ENCODE results near the gene SORT1.
"Not testable (repeated sequence)": the region's sequence is repeated elsewhere in the genome, so short reads cannot be mapped to it uniquely, and the experiment has no call there.

Gene SORT1

DNA sequence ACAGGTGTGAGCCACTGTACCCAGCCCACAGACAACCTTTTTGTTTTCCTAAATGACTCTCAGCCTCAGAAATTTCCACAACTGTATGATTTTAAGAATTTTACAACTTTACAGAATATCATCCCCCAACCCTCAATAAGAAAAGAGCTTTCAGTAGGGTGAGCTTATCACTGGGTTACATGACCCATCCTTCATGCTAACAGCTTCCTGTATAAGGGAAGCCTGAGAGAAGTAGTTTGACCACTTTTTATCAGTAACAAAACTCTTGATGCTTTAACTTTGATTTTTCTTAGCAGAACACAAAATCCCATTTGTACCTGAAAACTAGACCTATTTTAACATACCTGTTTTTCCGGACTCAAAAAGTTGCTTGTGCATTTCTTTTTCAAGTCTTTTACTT is 81.2 kb downstream of the SORT1 start:
- H3K4me3 Mint-ChIP-seq, result no peak overlapping the region
- DNase-seq, result no peak
- CTCF ChIA-PET, result interaction anchor here (0.7 to 0.8 kb wide), 2 partner anchors 39 to 82 kb away, joined by 3 read pairs; partner anchors contain the start of gene SORT1
- H3K9me3 Mint-ChIP-seq, result no peaks in the 10 kb centered on the region
- H3K27me3 Mint-ChIP-seq, result peaks cover 35% of the 10 kb centered on the region
- H3K4me1 Mint-ChIP-seq, result no peaks in the 10 kb centered on the region
- H3K36me3 Mint-ChIP-seq, result no peaks in the 10 kb centered on the region
- no peak overlapping the region for H3K27ac Mint-ChIP-seq

DNA sequence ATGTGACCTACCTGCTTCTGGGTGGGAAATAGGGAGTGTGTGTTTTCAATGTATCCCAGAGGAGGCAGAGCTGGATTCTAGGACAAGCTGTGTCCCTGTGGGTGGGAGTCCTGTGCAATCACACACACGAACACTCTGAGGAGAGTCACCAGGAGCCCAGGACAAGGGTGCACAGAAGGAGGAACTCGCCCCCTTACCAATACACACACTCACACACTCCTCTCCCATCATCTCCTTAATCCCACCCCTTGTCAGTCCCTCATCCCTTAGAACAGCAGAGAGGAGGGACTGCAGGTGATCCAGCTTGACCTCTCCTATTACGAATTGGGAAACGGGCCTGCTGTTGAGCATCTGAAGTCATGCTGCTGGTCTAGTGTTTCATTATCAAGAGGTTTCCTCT is 82.4 kb downstream of the SORT1 start:
- no peak for DNase-seq
- Mint-ChIP-seq H3K9me3 (no peaks in the 10 kb centered on the region), H3K27ac (no peak overlapping the region), H3K27me3 (peaks cover 39% of the 10 kb centered on the region), H3K4me3 (no peak overlapping the region), H3K4me1 (no peaks in the 10 kb centered on the region), H3K36me3 (no peaks in the 10 kb centered on the region)
- CTCF ChIA-PET, result interaction anchor here (0.7 to 1.4 kb wide), 2 partner anchors 84 to 325 kb away, joined by 4 read pairs; no protein-coding TSS in a partner anchor

DNA sequence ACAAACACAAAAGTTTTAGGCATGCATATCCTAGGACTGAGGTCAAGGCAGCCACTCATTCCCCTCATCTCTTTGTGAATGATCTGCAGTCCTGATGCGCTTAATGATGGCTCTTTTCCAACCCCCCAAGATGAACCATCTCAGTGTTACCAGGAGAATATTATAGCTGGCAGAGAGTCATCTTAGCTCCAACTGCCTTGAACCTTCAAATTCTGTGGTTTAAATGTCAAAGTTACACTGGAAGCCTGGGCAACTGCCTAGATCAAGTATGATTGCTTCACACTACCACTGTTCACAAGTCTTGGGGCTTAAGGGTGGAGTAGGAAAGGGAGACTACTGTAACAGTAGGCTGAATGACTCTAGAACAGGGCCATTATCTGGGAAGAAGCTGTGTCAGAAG is 82.9 kb downstream of the SORT1 start:
- no peak for DNase-seq
- no peaks in the 10 kb centered on the region for H3K4me1 Mint-ChIP-seq
- H3K4me3 Mint-ChIP-seq, result no peak overlapping the region
- CTCF ChIA-PET, result interaction anchor here (1.4 kb wide), 1 partner anchor 84 kb away, joined by 4 read pairs; no protein-coding TSS in a partner anchor
- peaks cover 41% of the 10 kb centered on the region for H3K27me3 Mint-ChIP-seq
- H3K27ac Mint-ChIP-seq, result no peak overlapping the region
- H3K9me3 Mint-ChIP-seq, result no peaks in the 10 kb centered on the region
- H3K36me3 Mint-ChIP-seq, result no peaks in the 10 kb centered on the region

GRCh38 chr1:109312978-109313775 is 84.5 kb downstream of the SORT1 start:
- DNase-seq, result no peak
- CTCF ChIA-PET, result no interaction called here
- peak overlapping the region; percentile 30 for H3K27ac Mint-ChIP-seq
- no peaks in the 10 kb centered on the region for H3K9me3 Mint-ChIP-seq
- no peaks in the 10 kb centered on the region for H3K4me1 Mint-ChIP-seq
- H3K4me3 Mint-ChIP-seq, result no peak overlapping the region
- H3K36me3 Mint-ChIP-seq, result no peaks in the 10 kb centered on the region
- peaks cover 46% of the 10 kb centered on the region for H3K27me3 Mint-ChIP-seq

- CTCF ChIA-PET, result no interaction called here
- no peaks in the 10 kb centered on the region for H3K4me1 Mint-ChIP-seq
- no peak overlapping the region for H3K27ac Mint-ChIP-seq
- no peaks in the 10 kb centered on the region for H3K36me3 Mint-ChIP-seq
- no peaks in the 10 kb centered on the region for H3K9me3 Mint-ChIP-seq
- no peak for DNase-seq
- H3K27me3 Mint-ChIP-seq, result peaks cover 48% of the 10 kb centered on the region
- no peak overlapping the region for H3K4me3 Mint-ChIP-seq
Measured at GRCh38 chr1:109312246-109312645, 85.5 kb downstream of the SORT1 start.

- Mint-ChIP-seq H3K4me3 (no peak overlapping the region), H3K4me1 (no peaks in the 10 kb centered on the region), H3K36me3 (no peaks in the 10 kb centered on the region), H3K9me3 (no peaks in the 10 kb centered on the region), H3K27ac (no peak overlapping the region), H3K27me3 (peaks cover 54% of the 10 kb centered on the region)
- no peak for DNase-seq
- CTCF ChIA-PET, result no interaction called here
Measured at GRCh38 chr1:109309347-109309746, 88.4 kb downstream of the SORT1 start.

DNA sequence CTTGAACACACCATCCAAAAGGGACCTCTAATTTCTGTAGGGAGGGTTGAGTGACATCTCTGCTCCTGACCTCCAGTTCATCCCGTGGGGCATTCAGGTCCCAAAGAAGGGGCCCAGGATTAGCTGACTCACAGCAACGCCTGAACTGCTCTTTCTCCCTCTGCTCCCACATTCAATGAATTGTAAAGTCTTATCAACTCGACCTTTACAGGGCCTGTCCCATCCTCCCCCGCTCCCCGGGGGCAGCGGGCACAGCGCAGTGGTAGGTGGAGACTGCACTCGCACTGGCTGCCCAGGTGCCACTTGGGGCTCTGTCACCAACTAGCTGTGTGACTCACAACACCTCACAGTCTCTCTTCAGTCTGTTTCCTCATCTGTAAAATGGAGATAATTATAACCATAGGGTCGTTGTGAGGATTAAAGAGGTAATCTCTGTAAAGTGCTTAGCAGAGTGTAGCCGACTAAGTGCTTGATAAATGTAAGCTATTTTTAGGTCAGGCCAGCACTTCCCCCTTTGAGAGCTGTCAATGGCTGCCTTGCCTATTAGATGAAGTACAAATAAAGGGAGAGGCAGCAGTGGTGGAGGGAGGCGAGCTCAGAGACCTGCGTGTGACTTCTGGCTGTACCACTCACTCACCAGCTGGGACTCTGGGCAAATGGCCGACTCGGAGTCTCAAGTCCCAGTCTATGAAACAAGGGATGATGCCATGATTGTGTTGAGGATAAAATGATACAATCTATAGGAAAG is 90.3 kb downstream of the SORT1 start:
- H3K36me3 Mint-ChIP-seq, result no peaks in the 10 kb centered on the region
- H3K9me3 Mint-ChIP-seq, result no peaks in the 10 kb centered on the region
- no peak overlapping the region for H3K4me3 Mint-ChIP-seq
- no peak overlapping the region for H3K27ac Mint-ChIP-seq
- CTCF ChIA-PET, result interaction anchor here (1.0 to 1.1 kb wide), 2 partner anchors 24 to 91 kb away, joined by 3 to 5 read pairs; partner anchors contain the start of gene PSRC1
- peaks cover 38% of the 10 kb centered on the region for H3K27me3 Mint-ChIP-seq
- H3K4me1 Mint-ChIP-seq, result no peaks in the 10 kb centered on the region
- DNase-seq, result no peak

DNA sequence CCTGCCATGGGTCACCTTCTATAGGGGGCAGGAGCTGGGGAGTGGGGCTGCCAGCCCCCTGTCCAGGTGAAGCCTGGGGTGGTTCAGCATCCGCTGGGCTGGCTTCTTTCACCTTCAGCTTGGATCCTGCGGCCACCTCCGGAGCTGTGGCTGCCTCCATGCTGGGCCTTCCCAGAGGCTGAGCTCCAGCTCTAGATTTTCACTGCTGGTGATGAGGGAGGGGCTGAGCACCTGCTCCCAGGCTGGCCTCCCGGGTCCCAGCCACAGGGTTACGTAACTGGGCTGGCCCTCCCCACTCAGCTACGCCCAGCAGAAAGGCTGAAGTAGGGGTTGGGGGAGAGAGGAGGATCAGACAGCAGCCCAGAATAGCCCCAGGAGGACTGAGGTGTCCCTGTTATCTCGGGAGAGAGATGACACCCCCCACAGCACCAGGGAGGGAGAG is 90.9 kb downstream of the SORT1 start, which contains the start of gene MYBPHL:
MYBPHL (minus strand) TSS at position 180 of the 442 bp plus-strand sequence; CDS start at position 160, 20 bp downstream.
- H3K9me3 Mint-ChIP-seq, result no peaks in the 10 kb centered on the region
- H3K27me3 Mint-ChIP-seq, result peaks cover 33% of the 10 kb centered on the region
- DNase-seq, result no peak
- no peaks in the 10 kb centered on the region for H3K4me1 Mint-ChIP-seq
- H3K4me3 Mint-ChIP-seq, result no peak within 1 kb of the TSS
- no peak within 1 kb of the TSS for H3K27ac Mint-ChIP-seq
- CTCF ChIA-PET, result interaction anchor here (1.1 kb wide), 1 partner anchor 92 kb away, joined by 5 read pairs; no protein-coding TSS in a partner anchor
- H3K36me3 Mint-ChIP-seq, result no peaks in the 10 kb centered on the region

DNA sequence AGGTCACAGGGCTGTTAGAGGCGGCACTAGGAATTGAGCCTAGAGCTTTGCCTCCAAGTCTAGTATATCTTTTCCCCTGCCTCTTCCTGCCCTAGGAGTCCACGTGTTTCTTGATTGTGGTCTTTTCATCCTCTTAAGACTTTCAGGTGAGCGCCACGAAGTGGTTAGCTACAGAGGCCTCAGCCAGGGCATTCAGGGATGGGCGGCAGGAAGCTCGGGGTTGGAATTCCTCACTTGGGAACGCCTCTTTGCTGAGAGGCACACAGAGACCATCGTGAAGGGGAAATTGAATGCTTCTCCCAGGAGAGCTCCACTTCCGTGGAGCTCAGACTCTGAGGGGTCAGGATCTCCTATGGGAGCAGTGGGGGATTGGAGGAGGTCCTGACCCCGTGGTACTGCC is 91.7 kb downstream of the SORT1 start:
- CTCF ChIA-PET, H3K36me3 Mint-ChIP-seq, DNase-seq, H3K4me3 Mint-ChIP-seq, H3K27ac Mint-ChIP-seq, H3K4me1 Mint-ChIP-seq, H3K9me3 Mint-ChIP-seq: not testable (repeated sequence)
- peaks cover 32% of the 10 kb centered on the region for H3K27me3 Mint-ChIP-seq

GRCh38 chr1:109304226-109304920 is 93.3 kb downstream of the SORT1 start:
- no peak for DNase-seq
- Mint-ChIP-seq H3K4me1 (no peaks in the 10 kb centered on the region), H3K27me3 (peaks cover 39% of the 10 kb centered on the region), H3K4me3 (no peak overlapping the region), H3K27ac (no peak overlapping the region), H3K9me3 (no peaks in the 10 kb centered on the region), H3K36me3 (no peaks in the 10 kb centered on the region)
- CTCF ChIA-PET, result no interaction called here

GRCh38 chr1:109301874-109302273 is 95.8 kb downstream of the SORT1 start:
- Mint-ChIP-seq H3K36me3 (no peaks in the 10 kb centered on the region), H3K9me3 (no peaks in the 10 kb centered on the region), H3K27me3 (peaks cover 46% of the 10 kb centered on the region), H3K27ac (no peak overlapping the region), H3K4me3 (no peak overlapping the region), H3K4me1 (no peaks in the 10 kb centered on the region)
- CTCF ChIA-PET, result no interaction called here
- DNase-seq, result no peak

GRCh38 chr1:109300650-109301151 is 97.0 kb downstream of the SORT1 start:
- Mint-ChIP-seq H3K36me3 (no peaks in the 10 kb centered on the region), H3K4me3 (no peak overlapping the region), H3K27me3 (peaks cover 51% of the 10 kb centered on the region), H3K4me1 (no peaks in the 10 kb centered on the region), H3K27ac (no peak overlapping the region), H3K9me3 (no peaks in the 10 kb centered on the region)
- CTCF ChIA-PET, result interaction anchor here (1.0 to 2.0 kb wide), 2 partner anchors 36 to 98 kb away, joined by 3 to 4 read pairs; no protein-coding TSS in a partner anchor
- no peak for DNase-seq

DNA sequence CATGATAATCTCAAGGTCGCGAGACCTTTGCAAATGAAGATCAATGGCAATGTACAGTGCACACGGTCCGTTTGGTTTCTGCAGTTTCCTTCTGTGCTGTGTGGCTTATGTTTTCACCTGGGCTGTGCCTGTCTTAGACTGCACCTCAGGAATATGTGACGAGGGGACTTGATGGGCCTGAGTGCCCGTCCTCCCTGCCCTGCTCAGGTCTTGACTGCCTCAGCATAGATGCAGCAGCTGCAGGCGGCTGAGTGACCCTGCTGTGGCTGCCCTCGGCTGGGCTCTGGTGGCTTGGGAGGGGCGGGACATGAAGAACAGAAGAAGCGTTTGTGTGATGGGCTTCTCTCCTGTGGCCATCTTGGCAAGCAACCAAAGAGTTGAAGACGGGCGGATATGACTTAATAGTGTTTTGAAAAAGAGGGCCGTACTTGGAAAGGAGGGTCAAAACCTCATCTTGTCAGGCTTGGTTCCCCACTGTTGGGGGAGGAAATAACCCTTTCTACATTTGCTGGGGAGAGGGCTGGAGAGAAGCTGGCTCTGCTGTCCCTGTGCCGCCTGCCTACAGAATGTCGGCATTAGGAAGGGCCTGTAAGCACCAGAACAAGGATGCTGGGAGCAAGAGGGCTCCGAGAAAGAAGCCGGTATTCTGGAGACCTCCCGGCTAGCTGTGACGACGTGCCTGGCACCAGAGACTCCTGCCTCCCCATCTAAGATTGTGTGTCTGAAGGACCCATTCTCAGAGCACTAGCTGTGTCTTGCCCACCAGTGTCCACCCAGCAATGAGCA is 98.0 kb downstream of the SORT1 start:
- Mint-ChIP-seq H3K4me3 (no peak overlapping the region), H3K27me3 (peaks cover 57% of the 10 kb centered on the region), H3K9me3 (no peaks in the 10 kb centered on the region), H3K4me1 (no peaks in the 10 kb centered on the region), H3K27ac (no peak overlapping the region), H3K36me3 (no peaks in the 10 kb centered on the region)
- DNase-seq, result no peak
- CTCF ChIA-PET, result interaction anchor here (2.0 kb wide), 1 partner anchor 99 kb away, joined by 4 read pairs; no protein-coding TSS in a partner anchor
